OCI-LY3 (cell line): ENCODE measurements around the gene PPFIBP2.

ENCODE experiments used
- H2AFZ ChIP-seq: fragments of 200-600, 300-600 bp; shearing (Covaris generic); 2 replicates; pipeline ENCODE4 v1.6.0; 2014; ENCODE audit warnings: antibody characterized with exemption, low read depth, low read length
- H3K27ac ChIP-seq: fragments of 200-600, 300-600 bp; sonication (generic); 2 replicates; pipeline ENCODE4 v1.5.1; 2014; ENCODE audit warnings: mild to moderate bottlenecking, low read length, moderate library complexity, mixed read lengths
- H3K27me3 ChIP-seq: fragments of 200-600, 300-600 bp; sonication (generic); 2 replicates; pipeline ENCODE4 v1.6.1; 2014; ENCODE audit warnings: low read depth, low read length, mixed read lengths
- H3K36me3 ChIP-seq: fragments of 200-600, 300-600 bp; sonication (generic); replicated peaks from 2 replicates; pipeline ENCODE3; 2014; ENCODE audit warnings: low read depth, low read length, mixed read lengths
- H3K4me1 ChIP-seq: fragments of 300-600, 200-600 bp; sonication (generic); 2 replicates; pipeline ENCODE4 v1.6.1; 2014; ENCODE audit warnings: low read length, mixed read lengths
- H3K4me2 ChIP-seq: fragments of 200-600, 300-600 bp; sonication (generic); 2 replicates; pipeline ENCODE4 v1.6.1; 2014; ENCODE audit warnings: low read length, mixed read lengths
- H3K4me3 ChIP-seq: fragments of 300-600, 200-600 bp; sonication (generic); 2 replicates; pipeline ENCODE4 v1.5.1; 2014; ENCODE audit warnings: antibody characterized with exemption, mild to moderate bottlenecking, low read length, moderate library complexity
- H3K79me2 ChIP-seq: fragments of 300-600, 200-600 bp; shearing (Covaris generic); 2 replicates; pipeline ENCODE4 v1.6.1; 2014; ENCODE audit warnings: mild to moderate bottlenecking, low read length, mixed read lengths
- H3K9ac ChIP-seq: fragments of 300-600, 200-600 bp; shearing (Covaris generic); 2 replicates; pipeline ENCODE4 v1.6.0; 2014; ENCODE audit warnings: mild to moderate bottlenecking, low read length, moderate library complexity
- H3K9me3 ChIP-seq: fragments of 200-600, 300-600 bp; shearing (Covaris generic); 2 replicates; pipeline ENCODE4 v1.6.1; 2014; ENCODE audit warnings: low read length, mixed read lengths; ENCODE audit not compliant: insufficient read depth
- H4K20me1 ChIP-seq: fragments of 200-600, 300-600 bp; sonication (generic); 2 replicates; pipeline ENCODE4 v1.6.1; 2016; ENCODE audit warnings: low read length, mixed read lengths; ENCODE audit not compliant: insufficient read depth
- EZH2phosphoT487 ChIP-seq: fragments of 200-600 bp; shearing (Covaris generic); IDR thresholded peaks from 2 replicates; pipeline ENCODE4 v1.6.1; 2018; ENCODE audit warnings: antibody characterized with exemption, mixed run types, low read depth
- TF ChIP-seq, protein P1 (sequence below): fragments of 200-600, 300-600 bp; sonication (generic); IDR thresholded peaks from 2 replicates; pipeline ENCODE4 v1.5.1; 2014; ENCODE audit warnings: antibody characterized with exemption, low read length, low read depth

Gene PPFIBP2

DNA sequence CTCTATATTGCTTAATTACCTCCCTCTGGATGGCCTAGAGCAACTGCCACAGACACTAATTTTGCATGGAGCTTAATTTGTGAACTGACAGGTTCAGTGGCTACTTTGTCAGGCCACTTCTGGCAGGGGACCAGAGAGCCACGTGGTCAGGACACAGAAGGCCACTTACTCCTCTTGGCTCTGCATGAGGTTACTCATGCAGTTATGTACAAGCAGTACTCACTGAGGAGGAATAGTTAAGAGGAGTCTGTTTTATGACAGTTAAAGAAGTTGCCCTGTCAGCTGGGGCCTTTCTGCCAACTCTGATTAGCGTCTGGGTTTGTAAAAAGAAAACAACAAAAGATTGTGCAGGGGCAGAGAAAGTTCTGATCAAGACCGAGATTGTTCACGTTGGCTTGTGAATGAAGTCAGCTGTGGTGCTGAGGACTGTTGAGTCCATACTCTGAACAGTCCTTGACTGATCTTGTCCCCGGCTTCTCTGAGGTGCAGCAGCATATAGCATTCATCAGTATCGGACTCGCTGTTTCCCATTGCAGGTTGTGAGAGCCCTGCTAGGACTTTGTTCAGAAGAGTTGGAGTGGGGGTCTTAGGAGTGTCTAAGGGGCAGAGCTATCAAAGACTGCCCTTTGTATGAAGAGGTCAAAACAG lies 41.4 kb downstream of the PPFIBP2 start:
- H3K4me2 ChIP-seq, result no peak overlapping the region
- no peak overlapping the region for H3K4me3 ChIP-seq
- H3K79me2 ChIP-seq, result peaks cover 71% of the 10 kb centered on the region
- TF ChIP-seq EZH2phosphoT487, result no peak
- TF ChIP-seq, protein P1, sequence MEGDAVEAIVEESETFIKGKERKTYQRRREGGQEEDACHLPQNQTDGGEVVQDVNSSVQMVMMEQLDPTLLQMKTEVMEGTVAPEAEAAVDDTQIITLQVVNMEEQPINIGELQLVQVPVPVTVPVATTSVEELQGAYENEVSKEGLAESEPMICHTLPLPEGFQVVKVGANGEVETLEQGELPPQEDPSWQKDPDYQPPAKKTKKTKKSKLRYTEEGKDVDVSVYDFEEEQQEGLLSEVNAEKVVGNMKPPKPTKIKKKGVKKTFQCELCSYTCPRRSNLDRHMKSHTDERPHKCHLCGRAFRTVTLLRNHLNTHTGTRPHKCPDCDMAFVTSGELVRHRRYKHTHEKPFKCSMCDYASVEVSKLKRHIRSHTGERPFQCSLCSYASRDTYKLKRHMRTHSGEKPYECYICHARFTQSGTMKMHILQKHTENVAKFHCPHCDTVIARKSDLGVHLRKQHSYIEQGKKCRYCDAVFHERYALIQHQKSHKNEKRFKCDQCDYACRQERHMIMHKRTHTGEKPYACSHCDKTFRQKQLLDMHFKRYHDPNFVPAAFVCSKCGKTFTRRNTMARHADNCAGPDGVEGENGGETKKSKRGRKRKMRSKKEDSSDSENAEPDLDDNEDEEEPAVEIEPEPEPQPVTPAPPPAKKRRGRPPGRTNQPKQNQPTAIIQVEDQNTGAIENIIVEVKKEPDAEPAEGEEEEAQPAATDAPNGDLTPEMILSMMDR, result no peak
- H2AFZ ChIP-seq, result no peak overlapping the region
- H3K9me3 ChIP-seq, result no peaks in the 10 kb centered on the region
- peaks cover 28% of the 10 kb centered on the region for H3K4me1 ChIP-seq
- H3K36me3 ChIP-seq, result peaks cover 57% of the 10 kb centered on the region
- no peaks in the 10 kb centered on the region for H3K27me3 ChIP-seq
- H3K27ac ChIP-seq, result no peak overlapping the region
- H3K9ac ChIP-seq, result no peak overlapping the region
- H4K20me1 ChIP-seq, result peaks cover 23% of the 10 kb centered on the region

DNA sequence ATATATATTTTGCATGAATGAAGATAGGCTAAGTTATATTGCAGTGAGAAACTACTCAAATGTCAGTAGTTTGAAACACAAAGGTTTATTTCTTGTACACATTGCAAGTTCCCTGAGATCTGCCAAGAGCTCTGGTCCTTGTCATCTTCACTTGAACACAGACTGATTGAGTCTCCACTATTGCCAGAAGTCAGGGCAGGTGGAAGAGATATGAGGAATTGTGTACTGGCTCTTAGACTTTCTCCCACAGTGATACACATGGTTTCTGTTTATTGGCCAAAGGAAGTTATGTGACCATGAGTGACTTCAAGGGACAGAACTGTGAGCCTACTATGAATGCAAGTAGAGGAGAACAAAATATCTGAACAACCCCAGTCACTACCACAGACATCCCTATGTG lies 44.2 kb downstream of the PPFIBP2 start:
- Histone ChIP-seq H4K20me1 (peaks cover 13% of the 10 kb centered on the region; the same call in 1 of the 2 replicates), H3K4me3 (no peak overlapping the region)
- no peak for TF ChIP-seq EZH2phosphoT487
- TF ChIP-seq, protein P1, result no peak

DNA sequence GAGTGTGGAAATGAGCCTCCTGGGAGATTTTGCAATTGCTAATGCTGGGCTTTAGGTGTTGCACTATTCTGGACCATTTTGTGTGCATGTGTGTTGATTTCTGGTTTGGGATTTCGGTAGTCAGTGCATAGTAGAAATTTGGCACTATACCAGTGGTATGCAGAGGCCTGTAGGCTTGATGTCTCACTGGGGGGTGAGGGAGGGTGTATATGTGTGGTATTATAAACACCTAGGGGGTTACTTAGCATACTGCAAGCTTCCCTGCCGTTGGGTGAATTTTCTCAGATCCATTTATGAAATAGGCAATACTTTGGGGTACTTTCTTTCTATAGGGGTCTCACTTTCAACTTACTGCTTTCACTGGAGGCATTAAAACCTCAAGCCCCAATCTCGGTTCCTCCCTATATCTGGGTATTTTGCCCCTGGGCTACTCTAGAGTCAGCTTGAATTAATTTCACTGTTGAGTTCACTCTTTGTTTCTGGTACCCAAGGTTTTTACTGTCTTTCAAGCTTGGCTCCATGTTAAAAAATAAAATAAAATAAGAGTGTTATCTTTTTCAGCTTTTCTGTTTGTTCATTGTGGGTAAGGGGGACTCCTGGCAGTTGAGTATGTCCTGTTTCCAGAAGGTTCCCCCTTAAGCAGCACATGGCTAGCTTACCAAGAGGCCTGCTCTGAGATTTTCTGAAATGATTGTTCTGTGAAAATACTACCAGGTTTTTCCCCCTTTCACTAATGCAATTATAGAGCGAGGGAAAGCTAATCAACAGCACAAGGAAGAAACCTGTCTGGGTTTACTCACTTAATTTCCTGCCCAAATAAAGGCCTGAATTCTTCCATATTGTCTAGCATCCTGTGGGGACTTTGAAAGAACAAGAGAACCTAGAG lies 45.8 kb downstream of the PPFIBP2 start:
- Histone ChIP-seq H3K9me3 (no peaks in the 10 kb centered on the region), H3K27ac (peak overlapping the region; percentile 86), H4K20me1 (peaks cover 16% of the 10 kb centered on the region; the same call in 1 of the 2 replicates), H3K27me3 (no peaks in the 10 kb centered on the region), H3K4me1 (peaks cover 41% of the 10 kb centered on the region), H3K79me2 (peaks cover 73% of the 10 kb centered on the region), H3K4me3 (peak overlapping the region; percentile 33), H3K36me3 (peaks cover 49% of the 10 kb centered on the region), H2AFZ (no peak overlapping the region), H3K4me2 (peak overlapping the region; percentile 70), H3K9ac (peak overlapping the region; percentile 30)
- TF ChIP-seq, protein P1, result no peak
- no peak for TF ChIP-seq EZH2phosphoT487

More for the DNA sequence above, 44.2 kb downstream of the PPFIBP2 start:
- Histone ChIP-seq H3K9ac (no peak overlapping the region), H3K4me1 (peaks cover 39% of the 10 kb centered on the region), H3K27me3 (no peaks in the 10 kb centered on the region), H3K4me2 (no peak overlapping the region), H3K36me3 (peaks cover 51% of the 10 kb centered on the region), H3K27ac (0 out of 2 replicates have a peak overlapping the region, but pooled peaks have one; percentile 11), H3K9me3 (no peaks in the 10 kb centered on the region), H3K79me2 (peaks cover 79% of the 10 kb centered on the region), H2AFZ (no peak overlapping the region)

DNA sequence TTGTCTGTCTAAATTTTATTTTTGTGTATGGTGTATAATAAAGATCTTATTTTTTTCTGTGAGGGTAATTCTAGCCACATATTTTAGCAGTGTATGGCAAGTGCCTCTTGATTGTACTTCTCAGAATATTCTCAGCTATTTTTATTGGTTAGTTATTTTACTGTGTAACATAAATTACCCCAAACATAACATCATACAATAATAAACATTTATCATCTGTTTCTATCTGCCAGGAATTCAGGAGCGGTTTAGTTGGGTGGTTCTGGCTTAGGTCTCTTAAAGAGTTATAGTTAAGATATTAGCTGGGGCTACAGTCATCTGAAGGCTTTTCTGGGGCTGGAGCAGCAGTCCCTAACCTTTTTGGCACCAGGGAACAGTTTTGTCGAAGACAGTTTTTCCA lies 47.8 kb downstream of the PPFIBP2 start:
- Histone ChIP-seq H4K20me1 (peaks cover 10% of the 10 kb centered on the region; the same call in 1 of the 2 replicates), H3K4me2 (no peak overlapping the region), H3K79me2 (peaks cover 61% of the 10 kb centered on the region), H3K36me3 (peaks cover 53% of the 10 kb centered on the region), H3K4me1 (peaks cover 41% of the 10 kb centered on the region), H3K4me3 (no peak overlapping the region), H3K9me3 (no peaks in the 10 kb centered on the region), H3K27ac (no peak overlapping the region), H3K9ac (no peak overlapping the region), H3K27me3 (no peaks in the 10 kb centered on the region), H2AFZ (no peak overlapping the region)
- no peak for TF ChIP-seq EZH2phosphoT487
- TF ChIP-seq, protein P1, result no peak
